ENCODE measurements around the gene PDGFRB.

The PDGFRB gene

DNA sequence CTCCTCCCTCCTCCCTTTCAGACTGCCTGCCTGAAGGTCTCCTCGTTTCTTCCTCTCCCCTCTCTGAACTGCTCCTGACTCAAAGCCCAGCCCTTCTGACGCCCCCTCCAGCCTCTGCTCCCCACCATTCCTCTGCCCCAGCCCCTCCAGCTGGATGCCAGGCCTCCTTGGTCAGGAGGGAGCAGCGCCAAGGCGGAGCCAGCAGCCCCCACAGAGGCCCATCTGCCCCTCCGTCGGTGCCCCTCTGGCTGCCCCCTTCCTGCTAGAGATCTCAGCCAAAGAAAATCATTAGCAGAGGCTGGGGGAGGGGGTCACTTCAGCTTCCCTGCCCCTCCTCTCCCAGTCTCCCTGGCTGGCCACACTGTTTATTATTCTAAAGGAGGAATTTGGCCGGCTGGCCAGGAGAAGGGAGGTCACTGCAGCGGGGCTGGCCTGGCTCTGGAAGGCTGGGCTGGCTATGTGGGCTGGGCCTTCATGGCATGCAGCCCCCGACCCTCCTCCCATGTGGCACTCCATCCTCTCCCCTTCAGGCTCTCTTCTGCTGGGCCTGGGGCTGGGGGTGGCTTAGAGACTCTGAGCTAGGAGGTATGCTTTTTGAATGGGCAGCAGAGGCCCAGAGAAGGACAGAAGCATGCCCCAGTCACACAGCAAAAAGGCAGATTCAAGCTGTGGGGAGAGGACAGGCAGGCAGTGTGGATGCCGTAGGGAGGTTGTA lies 16.9 kb downstream of the PDGFRB start:
- H3K36me3 ChIP-seq (ENCODE audit: control insufficient read depth, insufficient read depth, low read length): no peaks in the 10 kb centered on the region
- H3K9ac ChIP-seq (ENCODE audit: low read length): no peak overlapping the region
- H3K27ac ChIP-seq (ENCODE audit: low read depth, low read length): peak overlapping the region; percentile 72
- peak overlapping the region; percentile 30 for H3K4me3 ChIP-seq (ENCODE audit: low read length)
- H3K27me3 ChIP-seq (ENCODE audit: control insufficient read depth, insufficient read depth, low read length): no peaks in the 10 kb centered on the region
- H3K4me1 ChIP-seq (ENCODE audit: control insufficient read depth, insufficient read depth, low read length): peaks cover 57% of the 10 kb centered on the region

- Histone ChIP-seq H3K4me3 (ENCODE audit: low read length) (peak overlapping the region; percentile 30), H3K36me3 (ENCODE audit: control insufficient read depth, insufficient read depth, low read length) (no peaks in the 10 kb centered on the region), H3K27me3 (ENCODE audit: control insufficient read depth, insufficient read depth, low read length) (no peaks in the 10 kb centered on the region), H3K27ac (ENCODE audit: low read depth, low read length) (no peak overlapping the region), H3K4me1 (ENCODE audit: control insufficient read depth, insufficient read depth, low read length) (peaks cover 50% of the 10 kb centered on the region), H3K9ac (ENCODE audit: low read length) (no peak overlapping the region)
These were observed 17.6 kb downstream of the PDGFRB start for GRCh38 chr5:150137997-150138396.

DNA sequence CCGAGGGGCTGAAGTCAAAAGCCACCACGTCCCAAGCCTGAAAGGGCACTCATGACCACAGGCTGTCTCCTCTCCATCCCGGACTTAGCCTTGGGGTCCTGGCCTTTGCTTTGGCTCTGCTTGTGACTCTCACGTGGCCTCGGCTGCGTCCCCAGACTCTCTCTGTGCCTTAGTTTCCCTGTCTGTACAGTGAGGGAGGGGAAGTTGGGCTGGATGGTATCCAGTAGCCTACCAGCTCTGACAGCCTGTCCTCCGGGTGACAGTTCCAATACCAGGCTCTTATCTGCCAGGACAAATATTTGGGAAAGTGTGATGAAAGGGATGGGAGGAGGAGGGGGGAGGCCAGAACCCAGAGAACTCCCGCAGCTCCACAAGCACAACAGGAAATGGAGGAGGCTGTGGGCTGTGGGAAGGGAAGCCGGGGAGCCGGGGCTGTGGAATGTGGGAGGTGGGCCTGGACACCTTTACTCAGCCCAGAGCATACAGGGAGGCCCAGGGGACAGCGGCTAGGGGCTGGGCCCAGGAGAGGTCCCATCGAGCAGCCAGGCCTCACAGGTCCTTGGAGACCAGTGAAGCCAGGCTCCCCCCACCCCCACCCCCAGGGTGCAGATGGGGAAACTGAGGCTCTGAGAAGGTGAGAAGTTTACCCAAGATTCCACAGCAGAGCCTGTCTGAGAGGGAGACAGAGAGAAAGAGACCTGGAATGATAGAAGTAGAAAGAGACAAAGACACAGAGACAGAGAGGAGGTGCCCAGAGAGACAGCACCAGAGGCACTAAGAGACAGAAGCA lies 18.3 kb downstream of the PDGFRB start:
- Histone ChIP-seq H3K36me3 (ENCODE audit: control insufficient read depth, insufficient read depth, low read length) (no peaks in the 10 kb centered on the region), H3K9ac (ENCODE audit: low read length) (no peak overlapping the region), H3K27me3 (ENCODE audit: control insufficient read depth, insufficient read depth, low read length) (no peaks in the 10 kb centered on the region), H3K27ac (ENCODE audit: low read depth, low read length) (no peak overlapping the region), H3K4me1 (ENCODE audit: control insufficient read depth, insufficient read depth, low read length) (peaks cover 47% of the 10 kb centered on the region), H3K4me3 (ENCODE audit: low read length) (no peak overlapping the region)

- no peaks in the 10 kb centered on the region for H3K27me3 ChIP-seq (ENCODE audit: control insufficient read depth, insufficient read depth, low read length)
- H3K4me3 ChIP-seq (ENCODE audit: low read length): no peak overlapping the region
- peaks cover 39% of the 10 kb centered on the region for H3K4me1 ChIP-seq (ENCODE audit: control insufficient read depth, insufficient read depth, low read length)
- H3K27ac ChIP-seq (ENCODE audit: low read depth, low read length): no peak overlapping the region
- H3K36me3 ChIP-seq (ENCODE audit: control insufficient read depth, insufficient read depth, low read length): no peaks in the 10 kb centered on the region
- no peak overlapping the region for H3K9ac ChIP-seq (ENCODE audit: low read length)
These were observed 19.1 kb downstream of the PDGFRB start for GRCh38 chr5:150136305-150137167.

- no peak overlapping the region for H3K9ac ChIP-seq (ENCODE audit: low read length)
These were observed 19.9 kb downstream of the PDGFRB start for GRCh38 chr5:150135557-150136304.

DNA sequence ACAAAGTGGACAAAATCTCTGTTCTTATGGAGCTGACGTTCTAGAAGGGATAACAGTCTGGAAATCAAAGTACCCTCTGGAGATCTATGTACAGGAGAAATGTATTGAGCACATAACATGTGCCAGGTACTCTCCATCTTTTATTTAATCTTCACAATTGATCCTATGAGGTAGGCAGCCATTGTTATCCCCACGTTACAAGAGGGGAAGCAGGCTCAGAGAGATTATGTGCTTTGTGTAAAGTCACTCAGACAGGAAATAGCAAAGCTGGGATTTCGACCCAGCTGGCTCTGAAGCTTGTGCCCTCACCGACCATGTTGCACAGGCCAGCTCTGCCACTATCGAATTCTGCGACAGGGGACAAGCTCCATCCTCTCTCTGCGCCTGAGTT lies 21.5 kb downstream of the PDGFRB start:
- Histone ChIP-seq H3K27ac (ENCODE audit: low read depth, low read length) (no peak overlapping the region), H3K27me3 (ENCODE audit: control insufficient read depth, insufficient read depth, low read length) (no peaks in the 10 kb centered on the region), H3K4me3 (ENCODE audit: low read length) (no peak overlapping the region), H3K36me3 (ENCODE audit: control insufficient read depth, insufficient read depth, low read length) (peaks cover 4% of the 10 kb centered on the region), H3K9ac (ENCODE audit: low read length) (no peak overlapping the region), H3K4me1 (ENCODE audit: control insufficient read depth, insufficient read depth, low read length) (peaks cover 21% of the 10 kb centered on the region)

More at GRCh38 chr5:150135557-150136304, 19.9 kb downstream of the PDGFRB start:
- H3K4me3 ChIP-seq (ENCODE audit: low read length): no peak overlapping the region
- no peaks in the 10 kb centered on the region for H3K36me3 ChIP-seq (ENCODE audit: control insufficient read depth, insufficient read depth, low read length)
- H3K27me3 ChIP-seq (ENCODE audit: control insufficient read depth, insufficient read depth, low read length): no peaks in the 10 kb centered on the region
- no peak overlapping the region for H3K27ac ChIP-seq (ENCODE audit: low read depth, low read length)
- peaks cover 32% of the 10 kb centered on the region for H3K4me1 ChIP-seq (ENCODE audit: control insufficient read depth, insufficient read depth, low read length)

- H3K4me1 ChIP-seq (ENCODE audit: control insufficient read depth, insufficient read depth, low read length): peaks cover 16% of the 10 kb centered on the region
- no peak overlapping the region for H3K9ac ChIP-seq (ENCODE audit: low read length)
- no peaks in the 10 kb centered on the region for H3K27me3 ChIP-seq (ENCODE audit: control insufficient read depth, insufficient read depth, low read length)
- no peak overlapping the region for H3K4me3 ChIP-seq (ENCODE audit: low read length)
- no peak overlapping the region for H3K27ac ChIP-seq (ENCODE audit: low read depth, low read length)
- H3K36me3 ChIP-seq (ENCODE audit: control insufficient read depth, insufficient read depth, low read length): peaks cover 6% of the 10 kb centered on the region
These were observed 22.0 kb downstream of the PDGFRB start for GRCh38 chr5:150133581-150134197.

DNA sequence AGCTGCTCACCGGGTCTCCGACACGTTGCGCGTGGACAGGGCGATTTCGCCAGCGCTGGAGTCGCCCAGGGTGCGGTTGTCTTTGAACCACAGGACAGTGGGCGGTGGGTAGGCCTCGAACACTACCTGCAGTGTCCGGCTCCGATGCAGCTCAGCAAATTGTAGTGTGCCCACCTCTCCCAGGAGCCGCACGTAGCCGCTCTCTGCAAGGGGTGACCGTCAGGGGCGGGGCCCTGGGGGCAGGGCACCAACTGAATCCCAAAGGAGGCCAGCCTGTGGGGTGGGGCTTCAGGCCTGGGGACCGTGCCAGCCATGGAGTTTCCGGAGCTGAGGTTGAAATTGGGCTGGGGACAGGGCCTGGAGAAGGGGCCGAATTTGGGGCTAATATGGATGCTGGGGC lies 22.9 kb downstream of the PDGFRB start:
- Histone ChIP-seq H3K4me3 (ENCODE audit: low read length) (no peak overlapping the region), H3K4me1 (ENCODE audit: control insufficient read depth, insufficient read depth, low read length) (peaks cover 7% of the 10 kb centered on the region), H3K27me3 (ENCODE audit: control insufficient read depth, insufficient read depth, low read length) (no peaks in the 10 kb centered on the region), H3K9ac (ENCODE audit: low read length) (no peak overlapping the region), H3K36me3 (ENCODE audit: control insufficient read depth, insufficient read depth, low read length) (peaks cover 6% of the 10 kb centered on the region), H3K27ac (ENCODE audit: low read depth, low read length) (no peak overlapping the region)

DNA sequence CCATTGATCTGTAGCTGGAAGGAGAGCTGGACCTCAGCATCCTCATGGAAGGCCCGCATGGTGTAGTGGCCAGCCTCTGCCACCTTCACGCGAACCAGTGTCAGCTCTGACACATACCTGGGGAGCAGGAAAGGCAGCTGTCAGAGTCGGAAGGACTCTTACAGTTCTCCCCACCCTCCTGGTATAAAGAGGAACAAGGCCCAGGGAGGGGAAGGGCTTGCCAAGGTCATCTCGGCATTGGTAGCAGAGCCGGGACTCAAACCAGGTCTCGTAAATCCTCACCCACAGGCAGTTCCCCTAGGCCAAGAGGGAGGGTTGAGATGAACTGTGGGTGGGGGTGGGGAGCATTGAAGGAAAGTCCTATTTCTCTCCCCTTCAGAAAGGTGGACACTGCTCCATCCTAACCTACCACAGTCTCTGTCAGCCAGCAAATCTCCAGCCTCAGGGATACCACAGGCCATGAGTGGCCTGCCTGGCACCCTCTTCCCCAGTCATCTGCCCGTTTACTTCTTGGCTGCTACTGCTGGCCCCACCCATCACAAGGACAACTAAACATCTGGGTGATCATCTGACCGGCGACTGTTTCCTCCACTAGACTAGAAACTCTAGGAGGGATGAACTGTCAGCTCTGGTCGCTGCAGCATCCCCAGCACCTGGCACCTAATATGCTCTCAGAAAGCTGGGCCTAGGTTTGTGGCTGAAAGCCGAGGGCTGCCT lies 23.5 kb downstream of the PDGFRB start:
- Histone ChIP-seq H3K36me3 (ENCODE audit: control insufficient read depth, insufficient read depth, low read length) (peaks cover 6% of the 10 kb centered on the region), H3K27me3 (ENCODE audit: control insufficient read depth, insufficient read depth, low read length) (no peaks in the 10 kb centered on the region), H3K4me3 (ENCODE audit: low read length) (no peak overlapping the region), H3K27ac (ENCODE audit: low read depth, low read length) (no peak overlapping the region), H3K9ac (ENCODE audit: low read length) (no peak overlapping the region), H3K4me1 (ENCODE audit: control insufficient read depth, insufficient read depth, low read length) (peaks cover 3% of the 10 kb centered on the region)

DNA sequence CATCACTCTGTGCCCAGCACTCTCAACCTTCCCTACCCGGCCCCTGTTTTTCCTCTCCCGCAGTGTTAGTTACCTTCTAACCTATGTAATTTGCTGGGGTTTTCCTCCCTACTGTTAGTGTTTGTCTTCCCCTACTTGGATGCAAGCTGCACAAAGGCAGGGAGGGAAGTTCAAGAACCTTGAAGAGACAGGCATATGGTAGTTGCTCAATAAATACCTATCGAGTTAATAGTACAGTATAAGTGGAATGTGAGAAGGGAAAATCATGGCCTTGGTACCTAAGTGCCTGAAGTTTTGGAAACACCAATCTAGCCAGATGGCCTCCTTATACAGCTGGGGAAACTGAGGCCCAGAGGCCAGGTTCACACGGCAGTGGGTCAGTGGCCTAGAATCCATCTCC lies 24.2 kb downstream of the PDGFRB start:
- Histone ChIP-seq H3K4me1 (ENCODE audit: control insufficient read depth, insufficient read depth, low read length) (peaks cover 3% of the 10 kb centered on the region), H3K27me3 (ENCODE audit: control insufficient read depth, insufficient read depth, low read length) (no peaks in the 10 kb centered on the region), H3K9ac (ENCODE audit: low read length) (no peak overlapping the region), H3K36me3 (ENCODE audit: control insufficient read depth, insufficient read depth, low read length) (peaks cover 6% of the 10 kb centered on the region), H3K27ac (ENCODE audit: low read depth, low read length) (no peak overlapping the region), H3K4me3 (ENCODE audit: low read length) (no peak overlapping the region)

- H3K36me3 ChIP-seq (ENCODE audit: control insufficient read depth, insufficient read depth, low read length): peaks cover 6% of the 10 kb centered on the region
- H3K4me3 ChIP-seq (ENCODE audit: low read length): no peak overlapping the region
- H3K27me3 ChIP-seq (ENCODE audit: control insufficient read depth, insufficient read depth, low read length): no peaks in the 10 kb centered on the region
- peaks cover 3% of the 10 kb centered on the region for H3K4me1 ChIP-seq (ENCODE audit: control insufficient read depth, insufficient read depth, low read length)
- H3K27ac ChIP-seq (ENCODE audit: low read depth, low read length): no peak overlapping the region
- no peak overlapping the region for H3K9ac ChIP-seq (ENCODE audit: low read length)
These were observed 25.1 kb downstream of the PDGFRB start for GRCh38 chr5:150130493-150130922.
